ENCODE data around the gene TRAPPC8. TPM values are rescaled to one million over a fixed set of nuclear protein-coding genes. Genes with fewer than 3 reads are reported as not detected.
"Not testable (repeated sequence)": the region's sequence is repeated elsewhere in the genome, so short reads cannot be mapped to it uniquely, and the experiment has no call there.

Gene TRAPPC8
- total RNA-seq, 4 donors from 2014 or later, result 51.5 to 69.9 (median 55.0) TPM

DNA sequence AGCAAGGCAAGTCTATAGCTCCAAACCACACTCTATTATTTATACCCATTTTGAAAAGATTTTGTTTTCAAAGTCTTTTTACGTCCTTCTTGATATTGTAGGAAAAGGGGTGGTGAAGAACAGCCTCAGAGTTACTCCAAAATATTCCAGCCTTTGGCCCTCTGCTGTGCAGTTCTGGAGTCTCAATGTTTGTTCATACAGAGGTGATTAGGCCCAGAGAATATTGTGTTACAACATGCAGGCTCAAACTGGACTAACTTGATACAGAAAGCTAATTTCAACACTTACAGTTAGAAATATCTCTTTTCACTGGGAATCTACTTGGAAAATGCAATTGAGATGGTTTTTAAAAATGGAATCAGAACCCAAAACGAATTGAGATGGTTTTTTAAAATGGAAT, 141.8 kb downstream of the TRAPPC8 start:
- H3K4me3 ChIP-seq, result no peak overlapping the region
- H3K27ac ChIP-seq, result no peak overlapping the region
- H3K36me3 ChIP-seq, result no peaks in the 10 kb centered on the region
- DNase-seq, result no peak
- in situ Hi-C loops (cut with MboI; ENCODE audit: low pct_ligation_motif_present in 1 of 4, low pct_unique_long_range_greater_than_20kb in 1 of 4, low sequenced_read_pairs in 3 of 4) (loop anchor here in 3 of 4 donors (25.0 kb wide), 1 partner anchor 239 kb away; no protein-coding TSS in a partner anchor), intact Hi-C loops (cut with DNase I; ENCODE audit: low total_unique reads) (no loop called here)
- H3K4me1 ChIP-seq, result no peaks in the 10 kb centered on the region
- no peaks in the 10 kb centered on the region for H3K27me3 ChIP-seq
- no peak for TF ChIP-seq CTCF (IDR thresholded peaks at IDR 0.05)
- no peak for TF ChIP-seq POLR2AphosphoS5 (IDR thresholded peaks at IDR 0.05)
- no peak for TF ChIP-seq EP300 (IDR thresholded peaks at IDR 0.05; ENCODE audit: low read depth)
- WGBS, 2 donors (ENCODE audit: low coverage in 1 of 2), result 60 to 74% methylated on average over 2 of the region's 2 CpGs
- H3K9me3 ChIP-seq, result no peaks in the 10 kb centered on the region

DNA sequence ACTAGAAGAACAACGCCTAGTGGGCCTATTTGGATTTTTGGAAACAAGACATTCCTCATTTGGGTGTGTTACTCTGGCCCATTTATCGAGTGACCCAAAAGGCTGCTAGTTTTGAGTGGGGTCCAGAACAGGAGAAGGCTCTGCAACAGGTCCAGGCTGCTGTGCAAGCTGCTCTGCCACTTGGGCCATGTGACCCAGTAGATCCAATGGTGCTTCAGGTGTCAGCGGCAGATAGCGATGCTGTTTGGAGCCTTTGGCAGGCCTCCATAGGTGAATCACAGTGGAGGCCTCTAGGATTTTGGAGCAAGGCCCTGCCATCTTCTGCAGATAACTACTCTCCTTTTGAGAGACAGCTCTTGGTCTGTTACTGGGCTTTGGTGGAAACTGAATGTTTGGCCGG, 143.7 kb downstream of the TRAPPC8 start:
- H3K4me3 ChIP-seq; intact Hi-C loops (cut with DNase I; ENCODE audit: low total_unique reads); H3K9me3 ChIP-seq; DNase-seq; H3K27me3 ChIP-seq; in situ Hi-C loops (cut with MboI; ENCODE audit: low pct_ligation_motif_present in 1 of 4, low pct_unique_long_range_greater_than_20kb in 1 of 4, low sequenced_read_pairs in 3 of 4); H3K36me3 ChIP-seq; H3K27ac ChIP-seq; H3K4me1 ChIP-seq: not testable (repeated sequence)
- WGBS, 2 donors (ENCODE audit: low coverage in 1 of 2), result 88 to 100% methylated on average over 1 to 5 of the region's 5 CpGs

GRCh38 chr18:31798399-31798798, 144.5 kb downstream of the TRAPPC8 start:
- no peaks in the 10 kb centered on the region for H3K4me1 ChIP-seq
- intact Hi-C loops (cut with DNase I; ENCODE audit: low total_unique reads) (no loop called here), in situ Hi-C loops (cut with MboI; ENCODE audit: low pct_ligation_motif_present in 1 of 4, low pct_unique_long_range_greater_than_20kb in 1 of 4, low sequenced_read_pairs in 3 of 4) (no loop called here)
- H3K36me3 ChIP-seq, result no peaks in the 10 kb centered on the region
- no peak for DNase-seq
- H3K4me3 ChIP-seq, result no peak overlapping the region
- H3K9me3 ChIP-seq, result no peaks in the 10 kb centered on the region
- 51 to 70% methylated on average over 2 of the region's 2 CpGs for WGBS, 2 donors (ENCODE audit: low coverage in 1 of 2)
- TF ChIP-seq EP300 (IDR thresholded peaks at IDR 0.05; ENCODE audit: low read depth), result no peak
- no peak for TF ChIP-seq POLR2A (IDR thresholded peaks at IDR 0.05)
- TF ChIP-seq POLR2AphosphoS5 (IDR thresholded peaks at IDR 0.05), result no peak
- TF ChIP-seq CTCF (IDR thresholded peaks at IDR 0.05), result no peak
- H3K27ac ChIP-seq, result no peak overlapping the region
- no peaks in the 10 kb centered on the region for H3K27me3 ChIP-seq

DNA sequence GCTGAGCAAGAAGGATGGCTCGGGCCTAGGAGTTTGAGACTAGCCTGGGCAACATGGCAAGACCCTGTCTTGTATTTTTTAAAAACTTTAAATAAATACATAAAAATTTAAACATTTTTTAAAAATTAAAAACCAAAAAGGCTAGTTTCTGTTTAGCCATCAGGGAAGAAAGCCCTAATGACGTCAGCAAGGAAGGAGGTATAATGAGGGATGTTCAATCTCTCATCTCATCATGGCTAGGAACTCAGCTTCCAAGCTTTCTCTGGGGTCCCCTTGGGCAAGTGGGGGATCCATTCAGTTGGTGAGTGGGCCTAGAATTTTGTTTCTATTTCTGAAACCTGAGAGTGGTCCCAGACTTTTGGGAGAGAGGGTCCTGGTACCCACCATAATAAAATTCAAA, 147.2 kb downstream of the TRAPPC8 start:
- Histone ChIP-seq H3K27ac (no peak overlapping the region), H3K4me3 (no peak overlapping the region), H3K9me3 (no peaks in the 10 kb centered on the region), H3K4me1 (no peaks in the 10 kb centered on the region), H3K27me3 (no peaks in the 10 kb centered on the region), H3K36me3 (no peaks in the 10 kb centered on the region)
- WGBS, 2 donors (ENCODE audit: low coverage in 1 of 2), result 89 to 90% methylated on average over 2 of the region's 2 CpGs
- DNase-seq, result no peak
- TF ChIP-seq EP300 (IDR thresholded peaks at IDR 0.05; ENCODE audit: low read depth) (no peak), CTCF (IDR thresholded peaks at IDR 0.05) (no peak), POLR2A (IDR thresholded peaks at IDR 0.05) (no peak), POLR2AphosphoS5 (IDR thresholded peaks at IDR 0.05) (no peak)
- intact Hi-C loops (cut with DNase I; ENCODE audit: low total_unique reads) (no loop called here), in situ Hi-C loops (cut with MboI; ENCODE audit: low pct_ligation_motif_present in 1 of 4, low pct_unique_long_range_greater_than_20kb in 1 of 4, low sequenced_read_pairs in 3 of 4) (no loop called here)

- in situ Hi-C loops (cut with MboI; ENCODE audit: low pct_ligation_motif_present in 1 of 4, low pct_unique_long_range_greater_than_20kb in 1 of 4, low sequenced_read_pairs in 3 of 4) (no loop called here), intact Hi-C loops (cut with DNase I; ENCODE audit: low total_unique reads) (no loop called here)
- Histone ChIP-seq H3K9me3 (no peaks in the 10 kb centered on the region), H3K4me3 (no peak overlapping the region), H3K4me1 (no peaks in the 10 kb centered on the region), H3K27me3 (no peaks in the 10 kb centered on the region), H3K27ac (no peak overlapping the region), H3K36me3 (no peaks in the 10 kb centered on the region)
- no peak for TF ChIP-seq CTCF (IDR thresholded peaks at IDR 0.05)
- no peak for TF ChIP-seq POLR2AphosphoS5 (IDR thresholded peaks at IDR 0.05)
- no peak for TF ChIP-seq POLR2A (IDR thresholded peaks at IDR 0.05)
- TF ChIP-seq EP300 (IDR thresholded peaks at IDR 0.05; ENCODE audit: low read depth), result no peak
- DNase-seq, result no peak
These were observed 149.4 kb downstream of the TRAPPC8 start for GRCh38 chr18:31793531-31793930.
